CD4-positive, alpha-beta T cell treated with Interferon gamma for 1 hour (primary cell): ENCODE results near the gene TPST1.
"Not testable (repeated sequence)": the region's sequence is repeated elsewhere in the genome, so short reads cannot be mapped to it uniquely, and the experiment has no call there.

Experiments used
- DNase-seq: peaks from one replicate; pipeline ENCODE4 v3.0.0-alpha.2; 2020

Gene TPST1

DNA sequence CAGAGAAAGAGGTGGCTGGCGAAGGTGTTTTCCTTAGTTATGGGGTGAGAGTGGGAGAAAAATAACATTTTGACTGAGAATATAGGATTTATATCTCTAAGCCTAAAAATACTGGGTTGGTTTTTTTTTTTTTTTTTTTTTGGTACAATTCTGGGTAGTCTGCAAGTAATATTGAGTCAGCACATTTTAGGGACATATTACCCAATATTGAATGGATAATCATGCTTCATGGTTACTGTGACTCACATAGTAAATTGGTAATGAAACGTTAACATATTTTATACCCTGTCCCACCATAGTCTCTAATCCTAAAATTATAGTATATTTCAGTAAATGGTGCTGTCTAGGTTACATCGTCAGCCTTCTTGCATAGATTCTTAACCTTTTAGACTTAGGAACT, 91.4 kb downstream of the TPST1 start:
- DNase-seq: no peak

DNA sequence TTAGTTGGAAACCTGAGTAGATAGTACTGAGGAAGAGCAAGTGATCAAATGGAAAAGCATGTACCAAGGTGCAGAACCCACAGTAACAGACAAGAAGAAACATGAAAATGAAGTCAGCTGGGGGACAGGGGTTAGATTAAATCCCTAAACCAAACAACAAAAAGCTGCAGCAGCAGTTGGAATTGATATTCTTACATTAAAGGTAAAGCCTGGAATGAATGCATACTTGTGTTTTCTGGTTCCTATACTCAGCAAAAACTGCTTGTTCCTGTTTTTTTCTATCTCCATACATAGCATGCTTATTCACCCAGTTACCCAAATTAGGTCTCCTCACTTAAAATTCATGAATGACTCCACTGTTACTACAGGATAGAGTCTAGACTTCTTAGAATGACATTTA, 92.4 kb downstream of the TPST1 start:
- DNase-seq: no peak

DNA sequence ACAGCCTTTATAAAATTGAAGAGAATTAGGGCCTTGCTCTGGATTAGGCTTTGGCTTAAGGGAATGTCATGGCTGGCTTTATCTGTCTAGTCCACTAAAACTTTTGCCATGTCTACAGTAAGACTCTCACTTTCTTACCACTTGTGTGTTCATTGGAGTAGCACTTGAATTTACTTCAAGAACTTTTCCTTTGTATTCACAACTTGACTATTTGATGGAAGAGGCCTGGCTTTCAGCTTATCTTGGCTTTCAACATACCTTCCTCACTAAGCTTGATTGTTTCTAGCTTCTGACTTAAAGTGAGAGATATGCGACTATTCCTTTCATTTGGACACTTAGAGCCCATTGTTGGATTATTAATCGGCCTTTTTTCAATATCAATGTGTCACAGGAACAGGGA, 96.1 kb downstream of the TPST1 start:
- DNase-seq: no peak

DNA sequence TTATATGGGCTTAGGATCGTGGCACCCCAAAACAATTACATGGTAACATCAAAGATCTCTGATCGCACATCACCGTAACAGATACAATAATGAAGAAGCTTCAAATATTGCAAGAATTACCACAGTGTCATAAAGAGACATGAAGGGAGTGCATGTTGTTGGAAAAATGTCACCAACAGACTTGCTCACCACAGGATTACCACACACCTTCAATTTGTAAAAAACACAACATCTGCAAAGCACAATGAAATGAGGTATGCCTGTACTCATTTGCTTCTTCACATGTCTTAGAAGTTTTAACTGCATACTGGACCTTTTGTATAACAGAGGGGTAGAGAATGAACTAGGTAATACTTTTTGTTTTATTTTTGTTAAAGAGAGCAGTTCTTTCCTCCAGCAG, 96.6 kb downstream of the TPST1 start:
- DNase-seq: no peak

DNA sequence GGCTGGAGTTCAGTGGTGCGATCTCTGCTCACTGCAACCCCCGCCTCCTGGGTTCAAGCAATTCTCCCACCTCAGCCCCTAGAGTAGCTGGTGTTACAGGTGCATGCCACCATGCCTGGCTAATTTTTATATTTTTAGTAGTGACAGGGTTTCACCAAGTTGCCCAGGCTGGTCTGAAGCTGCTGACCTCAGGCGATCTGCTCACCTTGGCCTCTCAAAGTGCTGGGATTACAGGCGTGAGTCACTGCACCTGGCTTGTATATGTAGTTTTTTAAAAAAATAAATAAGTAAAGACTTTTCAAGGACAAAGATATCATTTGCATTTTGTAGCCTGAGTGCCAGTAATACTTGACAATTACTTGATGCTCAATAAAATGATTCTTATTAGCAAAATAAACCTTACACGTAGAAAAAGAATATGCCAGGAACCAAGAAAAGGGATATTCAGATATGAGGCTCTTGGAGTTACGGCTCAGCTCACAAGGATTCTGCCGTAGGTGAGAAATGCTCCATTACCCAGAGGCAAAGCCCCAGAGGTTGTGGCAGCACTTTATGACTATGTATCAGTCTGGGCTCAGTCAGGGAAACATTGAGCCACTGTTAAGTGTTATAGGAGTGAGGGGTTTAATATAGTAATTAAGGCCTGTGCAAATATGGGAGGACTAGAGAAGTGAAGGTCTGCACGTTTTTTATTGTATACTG, 98.5 kb downstream of the TPST1 start:
- DNase-seq: no peak

DNA sequence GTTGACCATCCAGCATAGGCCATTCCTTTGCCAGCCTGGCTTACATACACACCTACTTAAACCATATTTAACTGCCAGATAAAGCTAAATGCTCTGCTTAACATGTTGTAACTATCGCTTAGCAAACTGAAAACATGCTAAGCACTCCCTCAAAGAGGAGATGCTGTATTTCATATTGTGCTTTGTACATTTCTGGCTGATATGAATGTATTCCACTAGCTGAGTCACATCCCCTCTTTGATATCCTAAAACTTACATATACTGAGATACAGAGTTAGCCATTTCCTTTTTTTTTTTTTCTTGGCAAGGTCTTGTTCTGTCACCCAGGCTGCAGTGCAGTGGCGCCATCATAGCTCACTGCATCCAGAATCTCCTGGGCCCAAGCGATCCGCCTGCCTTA, 99.4 kb downstream of the TPST1 start:
- DNase-seq: no peak

DNA sequence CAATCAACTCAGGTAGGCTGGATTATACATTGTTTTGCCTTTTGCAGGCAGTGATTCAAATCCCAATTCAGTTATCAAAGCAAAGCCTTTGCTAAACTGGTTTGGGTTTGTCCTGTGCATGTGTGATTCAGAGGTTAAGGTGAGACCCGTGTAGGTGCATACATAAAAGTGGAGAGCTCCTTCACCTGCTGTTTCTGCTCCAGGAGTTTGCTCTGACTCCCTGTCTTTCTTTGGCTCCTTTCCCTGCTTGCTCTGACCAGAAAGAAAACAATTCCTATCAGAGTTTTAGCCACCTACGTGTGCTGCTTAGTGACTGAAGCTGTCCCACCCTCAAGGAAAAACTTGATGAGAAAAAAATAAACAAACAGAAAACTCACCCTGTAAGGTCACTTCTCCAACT, 101.1 kb downstream of the TPST1 start:
- DNase-seq: no peak

DNA sequence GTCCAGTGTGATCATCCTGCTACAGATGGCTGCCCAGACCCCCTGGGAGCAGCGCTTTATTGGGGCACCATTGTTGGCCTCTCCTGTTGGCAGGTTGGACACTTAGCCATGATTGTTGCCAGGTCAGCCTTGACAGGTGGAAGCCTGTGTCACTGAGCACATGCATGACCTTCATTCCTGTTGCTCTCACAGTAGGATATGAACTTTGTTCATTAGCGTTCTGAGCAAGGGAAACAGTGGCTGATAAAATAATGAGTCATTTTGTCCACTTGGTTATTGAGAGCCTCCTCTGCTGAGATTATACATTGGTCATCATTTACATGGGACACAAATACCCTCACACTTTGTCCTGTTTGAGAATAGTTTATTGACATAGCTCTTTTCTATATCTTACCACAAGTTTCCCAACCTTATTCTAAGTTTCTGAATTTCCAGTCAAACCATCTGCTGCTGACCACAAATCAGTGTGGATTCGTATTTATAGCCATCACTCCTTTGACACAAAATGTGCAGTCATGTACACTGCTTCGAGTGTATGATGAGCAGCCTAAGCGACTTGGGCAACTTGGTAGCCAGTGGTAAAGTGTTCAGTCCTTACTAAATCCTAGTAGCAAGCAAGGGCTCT, 102.6 kb downstream of the TPST1 start:
- DNase-seq: no peak

DNA sequence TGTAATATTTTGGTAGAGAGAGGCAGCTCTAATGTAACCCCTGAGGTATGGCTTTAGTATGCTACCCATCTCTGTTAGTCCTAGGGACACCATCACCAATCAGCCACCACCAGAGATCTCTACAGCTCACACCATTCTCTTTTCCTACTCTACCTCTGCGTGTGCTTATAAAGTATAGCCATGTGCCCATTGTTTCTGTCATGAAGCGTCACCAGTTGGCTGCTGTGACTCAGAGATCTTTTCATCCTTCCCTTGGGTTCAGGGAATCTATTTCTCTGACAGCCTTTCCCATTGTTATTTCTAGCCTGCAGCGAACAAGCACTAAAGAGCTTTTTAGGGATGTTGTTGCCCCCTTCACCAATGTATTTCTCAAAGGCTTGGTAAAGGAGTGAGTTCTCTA, 103.3 kb downstream of the TPST1 start:
- DNase-seq: no peak

DNA sequence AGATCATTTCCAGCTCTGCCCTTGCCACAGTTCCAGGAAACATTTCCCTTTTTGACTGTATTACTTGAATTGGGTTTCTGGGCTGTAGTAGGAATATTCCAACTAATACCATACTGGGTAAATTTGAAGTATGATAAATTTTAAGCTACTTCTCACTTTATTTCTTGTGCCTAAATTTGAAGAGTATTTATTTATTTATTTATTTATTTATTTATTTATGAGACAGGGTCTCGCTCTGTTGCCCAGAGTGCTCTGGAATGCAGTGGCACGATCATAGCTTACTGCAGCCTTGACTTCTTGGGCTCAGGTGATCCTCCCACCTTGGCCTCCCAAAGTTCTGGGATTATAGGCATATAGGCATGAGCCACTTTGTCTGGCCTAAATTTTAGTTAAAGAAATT, 105.5 kb downstream of the TPST1 start:
- no peak for DNase-seq

DNA sequence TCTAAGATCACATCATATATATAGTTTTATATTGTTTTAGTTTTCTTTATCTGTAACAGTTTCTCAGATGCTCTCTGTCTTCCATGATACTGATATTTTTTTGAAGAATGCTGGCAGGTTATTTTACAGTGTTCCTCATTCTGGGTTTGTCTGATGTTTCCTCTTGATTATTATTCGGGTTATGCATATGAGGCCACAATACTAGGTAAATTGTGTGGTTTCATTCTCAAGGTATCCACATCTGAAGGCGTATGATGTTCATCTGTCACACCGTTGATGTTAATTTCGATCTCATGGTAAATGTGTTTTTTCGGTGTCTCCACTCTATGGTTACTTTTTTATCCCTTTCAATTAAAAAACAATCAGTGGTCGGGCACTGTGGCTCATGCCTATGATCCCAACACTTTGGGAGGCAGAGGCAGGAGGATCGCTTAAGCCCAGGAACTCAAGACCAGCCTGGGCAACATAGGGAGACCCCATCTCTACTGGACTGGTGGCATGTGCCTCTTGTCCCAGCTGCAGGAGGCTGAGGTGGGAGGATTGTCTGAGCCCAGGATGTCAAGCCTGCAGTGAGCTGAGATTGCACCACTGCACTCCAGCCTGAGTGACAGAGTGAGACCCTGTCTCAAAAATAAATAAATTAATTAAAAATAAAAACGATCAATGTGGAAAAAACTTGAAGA, 108.9 kb downstream of the TPST1 start:
- DNase-seq: no peak

DNA sequence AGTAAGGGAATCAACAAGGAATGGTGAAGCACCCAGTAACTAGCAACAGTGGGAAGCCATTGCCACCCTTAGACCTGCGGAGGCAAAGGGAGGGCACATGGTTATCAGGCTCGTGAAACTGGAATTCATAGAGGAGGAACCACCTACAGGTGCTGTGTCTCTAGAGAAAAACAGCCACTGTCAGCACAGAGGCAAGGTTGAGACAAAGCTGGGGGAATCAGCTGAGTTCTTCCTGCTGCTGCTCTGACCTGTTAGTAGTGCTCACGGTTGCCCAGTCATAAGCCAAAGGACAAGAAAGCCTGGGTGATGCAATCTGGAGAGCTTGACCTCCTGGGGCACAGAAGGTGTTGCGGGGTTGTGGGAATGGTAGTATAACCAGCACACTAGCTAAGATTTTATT, 110.1 kb downstream of the TPST1 start:
- no peak for DNase-seq

DNA sequence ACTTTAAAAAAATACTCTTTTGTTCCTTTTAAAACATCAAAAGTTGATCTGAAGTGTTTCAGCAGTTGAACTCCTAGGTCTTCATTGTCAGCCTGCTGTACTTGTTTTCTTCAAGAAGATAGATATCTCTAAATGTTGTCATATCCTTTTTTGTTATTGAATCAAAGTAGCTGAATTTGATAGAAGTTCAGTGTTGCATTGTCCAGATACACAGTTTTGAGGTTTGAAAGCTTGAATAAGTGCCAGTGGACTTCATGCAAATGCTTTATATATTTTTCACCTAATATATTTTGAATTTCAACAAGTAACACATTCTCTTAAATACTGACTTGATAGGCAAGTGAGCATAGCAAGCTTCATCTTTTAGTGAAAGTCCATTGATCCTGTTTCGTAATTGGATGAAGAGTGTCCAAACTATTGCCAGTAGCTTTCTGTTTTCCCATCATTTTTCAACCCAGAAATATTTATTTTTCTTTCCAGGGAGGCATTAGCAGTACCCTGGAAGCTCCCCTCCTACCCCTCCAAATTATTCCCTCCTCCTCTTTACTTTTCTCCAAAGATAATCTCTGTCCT, 114.4 kb downstream of the TPST1 start:
- no peak for DNase-seq

DNA sequence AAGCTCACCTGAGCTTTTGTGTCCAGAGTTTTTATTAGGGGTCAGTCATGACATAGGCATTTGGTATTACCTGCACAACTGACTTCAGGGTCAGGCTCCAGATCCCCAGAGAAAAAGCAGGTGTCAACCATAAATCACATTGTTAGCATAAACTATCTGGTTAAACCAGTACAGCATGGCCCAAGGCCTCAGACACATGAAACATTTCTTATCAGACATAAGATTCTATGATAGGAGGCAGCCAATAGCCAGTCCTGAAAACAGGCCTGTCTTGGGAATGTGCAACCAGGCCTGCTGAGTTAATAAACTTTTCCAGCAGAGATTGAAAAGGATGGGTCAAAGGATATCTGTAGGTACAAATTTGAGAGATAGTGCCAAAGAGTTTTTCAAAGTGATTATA, 116.1 kb downstream of the TPST1 start:
- no peak for DNase-seq

DNA sequence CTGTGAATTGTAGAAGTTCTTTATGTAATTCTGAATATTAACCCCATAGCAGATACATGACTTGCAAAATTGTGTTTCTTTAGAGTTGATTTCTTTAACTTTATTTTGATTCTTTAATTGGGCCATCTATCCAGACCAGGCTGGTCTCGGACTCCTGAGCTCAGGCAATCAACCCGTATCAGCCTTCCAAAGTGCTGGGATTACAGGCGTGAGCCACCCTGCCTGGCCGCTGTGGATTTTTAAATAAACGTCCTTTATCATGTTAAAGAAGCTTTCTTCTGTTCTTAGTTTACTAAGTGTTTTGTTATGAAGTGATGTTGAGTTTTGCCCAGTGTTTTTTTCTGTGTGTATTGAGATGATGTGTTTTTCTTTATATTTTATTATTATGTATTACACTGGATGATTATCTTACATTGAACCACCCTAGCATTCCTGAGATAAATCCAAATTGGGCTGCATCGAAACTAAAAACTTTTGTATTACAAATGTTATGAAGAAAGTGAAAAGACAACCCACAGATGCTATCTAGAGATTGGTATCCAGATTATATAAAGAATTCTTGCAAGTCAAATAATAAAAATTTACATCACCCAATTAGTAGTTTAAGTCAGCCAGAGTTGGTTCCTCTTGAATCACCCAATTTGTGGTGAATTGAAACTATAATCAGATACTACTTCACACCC, 118.1 kb downstream of the TPST1 start:
- no peak for DNase-seq

DNA sequence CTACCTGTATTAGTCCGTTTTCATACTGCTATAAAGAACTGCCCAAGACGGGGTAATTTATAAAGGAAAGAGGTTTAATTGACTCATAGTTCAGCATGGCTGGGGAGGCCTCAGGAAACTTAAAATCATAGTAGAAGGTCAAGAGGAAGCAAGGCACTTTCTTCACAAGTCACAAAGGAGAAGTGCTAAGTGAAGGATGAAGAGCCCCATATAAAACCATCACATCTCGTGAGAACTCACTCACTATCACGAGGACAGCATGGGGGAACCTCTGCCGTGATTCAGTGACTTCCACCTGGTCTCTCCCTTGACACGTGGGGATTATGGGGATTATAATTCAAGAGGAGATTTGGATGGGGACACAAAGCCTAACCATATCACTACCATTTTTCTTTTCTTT, 119.9 kb downstream of the TPST1 start:
- not testable (repeated sequence) for DNase-seq

DNA sequence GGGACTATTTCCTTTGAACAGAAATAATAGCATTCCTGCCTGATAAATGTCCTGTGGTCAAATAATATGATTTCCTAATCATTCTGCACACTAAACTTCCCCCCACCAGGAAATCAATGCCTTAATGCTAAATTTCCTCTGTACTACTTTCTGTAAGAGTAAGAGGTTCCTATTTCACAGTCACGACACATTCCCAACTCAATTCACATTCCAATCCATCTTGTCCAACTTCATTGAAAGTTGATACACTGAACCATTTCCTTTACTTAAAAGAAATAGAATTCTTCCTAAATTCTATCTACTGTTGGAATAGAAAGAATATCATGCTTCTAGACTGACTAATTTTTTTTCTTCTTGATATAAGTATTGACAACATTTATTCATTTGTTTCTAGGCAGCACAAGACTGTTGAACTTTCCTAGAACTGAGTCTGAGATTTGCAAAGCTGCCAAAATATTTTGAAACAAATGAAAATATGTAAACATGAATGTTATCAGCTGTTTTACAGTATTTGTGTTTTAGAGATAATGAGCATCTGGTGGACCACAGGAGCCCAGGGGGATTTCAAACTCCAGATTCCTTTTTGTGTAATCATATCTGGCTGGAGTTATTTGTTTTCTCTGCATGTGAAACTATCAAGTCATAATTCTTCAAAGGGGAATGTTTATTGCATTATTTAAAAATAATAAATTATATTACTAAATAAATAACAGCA, 121.5 kb downstream of the TPST1 start:
- DNase-seq: no peak

DNA sequence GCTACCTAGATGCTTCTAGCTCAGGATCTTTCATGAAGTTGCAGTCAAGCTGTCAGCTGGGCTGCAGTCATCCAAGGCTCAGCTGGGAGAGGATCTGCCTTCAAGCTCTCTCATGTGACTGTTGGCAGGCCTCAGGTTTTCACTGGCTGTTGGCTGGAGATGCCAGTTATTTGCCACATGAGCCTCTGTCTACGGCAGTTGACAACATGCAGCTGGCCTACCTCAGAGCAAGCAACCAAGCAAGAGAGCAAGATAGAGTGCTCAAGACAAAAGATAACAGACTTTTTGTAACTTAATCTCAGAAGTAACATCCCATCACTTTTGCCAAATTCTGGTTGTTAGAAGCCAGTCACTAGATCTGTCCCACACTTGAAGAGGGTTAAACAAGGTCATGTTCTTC, 125.8 kb downstream of the TPST1 start:
- DNase-seq: no peak

DNA sequence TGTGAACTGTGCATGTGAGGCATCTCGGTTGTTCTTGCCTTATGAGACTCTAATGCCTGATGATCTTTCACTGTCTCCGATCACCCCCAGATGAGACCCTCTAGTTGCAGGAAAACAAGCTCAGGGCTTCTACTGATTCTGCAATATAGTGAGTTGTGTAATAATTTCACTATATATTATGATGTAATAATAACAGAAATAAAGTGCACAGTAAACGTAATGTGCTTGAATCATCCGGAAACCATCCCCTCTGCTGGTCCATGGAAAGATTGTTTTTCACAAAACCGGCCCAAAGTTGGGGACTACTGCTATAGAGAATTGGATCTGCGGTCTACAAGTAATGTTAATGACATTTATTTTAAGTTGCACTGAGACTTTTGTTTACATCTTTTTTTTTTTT, 126.7 kb downstream of the TPST1 start:
- DNase-seq: no peak

DNA sequence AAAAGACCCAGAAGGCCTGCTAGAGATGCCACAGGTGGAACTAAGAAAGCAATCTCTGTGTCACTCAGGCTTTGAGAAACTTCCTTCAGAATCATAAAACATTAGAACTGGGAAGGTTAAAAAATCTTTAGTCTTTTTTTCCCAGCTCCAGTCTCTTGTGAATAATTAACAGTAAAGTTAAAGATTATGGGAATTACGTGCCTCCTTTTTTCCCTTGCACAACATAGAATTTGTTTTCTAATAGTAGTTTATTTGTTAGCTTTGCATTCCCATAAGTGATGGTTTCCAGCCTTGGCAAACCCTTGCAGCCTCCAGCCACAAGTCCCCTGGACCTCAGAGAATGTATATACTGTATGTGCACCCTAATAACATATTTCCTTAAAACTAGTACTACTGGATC, 128.3 kb downstream of the TPST1 start:
- no peak for DNase-seq

DNA sequence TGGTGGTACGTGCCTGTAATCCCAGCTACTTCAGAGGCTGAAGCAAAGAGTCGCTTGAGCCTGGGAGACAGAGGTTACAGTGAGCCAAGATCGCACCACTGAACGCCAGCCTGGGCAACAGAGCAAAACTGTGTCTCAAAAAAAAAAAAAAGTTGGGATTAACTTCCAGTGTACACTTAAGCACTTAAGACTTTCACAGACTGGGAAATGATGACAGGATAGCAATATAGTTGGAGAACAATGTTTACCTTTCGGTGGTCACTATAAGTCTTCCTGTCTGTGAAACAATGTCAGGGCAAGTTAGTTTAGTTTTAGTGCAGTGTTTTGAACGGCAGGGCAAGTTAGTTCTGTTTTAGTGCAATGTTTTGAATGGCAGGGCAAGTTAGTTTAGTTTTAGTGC, 130.2 kb downstream of the TPST1 start:
- DNase-seq: no peak

DNA sequence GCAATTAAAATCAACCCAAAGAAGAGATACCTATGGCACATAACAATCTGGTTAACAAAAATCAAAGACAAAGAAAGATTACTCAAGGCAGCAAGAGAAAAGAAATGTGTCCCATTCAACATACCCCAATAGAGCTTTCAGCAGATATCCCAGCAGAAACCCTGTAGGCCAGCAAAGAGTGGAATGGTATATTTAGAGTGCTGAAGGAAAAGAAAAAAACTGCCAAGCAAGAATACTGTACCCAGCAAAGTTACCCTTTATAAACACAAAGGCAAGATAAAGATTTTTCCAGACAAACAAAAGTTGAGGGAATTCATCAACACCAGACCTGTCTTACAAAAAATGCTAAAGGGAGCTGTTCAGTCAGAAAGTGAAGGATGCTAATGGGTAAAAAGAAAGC, 131.6 kb downstream of the TPST1 start:
- DNase-seq: no peak

DNA sequence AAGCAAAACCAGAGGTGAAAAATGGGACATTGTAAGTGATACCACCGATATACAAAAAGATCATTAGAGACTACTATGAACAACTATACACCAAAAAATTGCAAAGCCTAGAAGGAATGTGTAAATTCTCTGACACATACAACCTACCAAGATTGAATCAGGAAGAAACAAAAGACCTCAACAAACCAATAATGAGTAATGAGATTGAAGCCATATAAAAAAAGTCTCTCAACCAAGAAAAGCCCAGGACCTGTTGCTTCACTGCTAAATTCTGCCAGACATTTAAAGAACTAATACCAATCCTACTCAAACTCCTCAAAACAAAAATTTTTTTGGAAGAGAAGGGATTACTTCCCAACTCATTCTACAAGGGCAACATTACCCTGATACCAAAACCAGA, 134.0 kb downstream of the TPST1 start:
- no peak for DNase-seq
